ENCODE measurements around the gene SYT9. TPM values are rescaled to one million over a fixed set of nuclear protein-coding genes. Genes with fewer than 3 reads are reported as not detected.
A peak's percentile ranks its signal among the peaks of the same experiment; 100 is the strongest.

SYT9 gene
- total RNA-seq, 1 donor from 2014 or later: not detected

GRCh38 chr11:7484131-7484530, 232.4 kb downstream of the SYT9 start:
- Histone ChIP-seq H3K27me3 (ENCODE audit: control insufficient read depth, insufficient read depth, low read length) (peaks cover 2% of the 10 kb centered on the region), H3K36me3 (ENCODE audit: control insufficient read depth, insufficient read depth, low read length) (no peaks in the 10 kb centered on the region), H3K4me3 (ENCODE audit: low read depth, low read length) (no peak overlapping the region)
- no peak for FAIRE-seq
- no peak for DNase-seq (ENCODE audit: low read depth)
- no peak for TF ChIP-seq CTCF (IDR thresholded peaks at IDR 0.05; ENCODE audit: insufficient read depth, low read length, severe bottlenecking)

- Histone ChIP-seq H3K4me3 (ENCODE audit: low read depth, low read length) (no peak overlapping the region), H3K36me3 (ENCODE audit: control insufficient read depth, insufficient read depth, low read length) (no peaks in the 10 kb centered on the region), H3K27me3 (ENCODE audit: control insufficient read depth, insufficient read depth, low read length) (peaks cover 2% of the 10 kb centered on the region)
- no peak for TF ChIP-seq CTCF (IDR thresholded peaks at IDR 0.05; ENCODE audit: insufficient read depth, low read length, severe bottlenecking)
- DNase-seq (ENCODE audit: low read depth) (no peak), FAIRE-seq (no peak)
Observed at GRCh38 chr11:7484645-7485044, 232.9 kb downstream of the SYT9 start.

- peaks cover 2% of the 10 kb centered on the region for H3K27me3 ChIP-seq (ENCODE audit: control insufficient read depth, insufficient read depth, low read length)
- no peak for TF ChIP-seq CTCF (IDR thresholded peaks at IDR 0.05; ENCODE audit: insufficient read depth, low read length, severe bottlenecking)
- DNase-seq (ENCODE audit: low read depth) (no peak), FAIRE-seq (peak; percentile 68)
- H3K4me3 ChIP-seq (ENCODE audit: low read depth, low read length): no peak within 1 kb of the TSS
- no peaks in the 10 kb centered on the region for H3K36me3 ChIP-seq (ENCODE audit: control insufficient read depth, insufficient read depth, low read length)
Observed at GRCh38 chr11:7485186-7486097, 233.7 kb downstream of the SYT9 start, which contains the start of gene OLFML1. Gene OLFML1 (plus strand): TSS chr11:7485506. CDS start chr11:7485876, 370 bp downstream.

GRCh38 chr11:7486098-7486780, 234.5 kb downstream of the SYT9 start:
- H3K27me3 ChIP-seq (ENCODE audit: control insufficient read depth, insufficient read depth, low read length): peaks cover 2% of the 10 kb centered on the region
- no peak overlapping the region for H3K4me3 ChIP-seq (ENCODE audit: low read depth, low read length)
- TF ChIP-seq CTCF (IDR thresholded peaks at IDR 0.05; ENCODE audit: insufficient read depth, low read length, severe bottlenecking): no peak
- no peak for FAIRE-seq
- H3K36me3 ChIP-seq (ENCODE audit: control insufficient read depth, insufficient read depth, low read length): no peaks in the 10 kb centered on the region
- DNase-seq (ENCODE audit: low read depth): no peak

- H3K36me3 ChIP-seq (ENCODE audit: control insufficient read depth, insufficient read depth, low read length): no peaks in the 10 kb centered on the region
- H3K27me3 ChIP-seq (ENCODE audit: control insufficient read depth, insufficient read depth, low read length): peaks cover 2% of the 10 kb centered on the region
- DNase-seq (ENCODE audit: low read depth) (no peak), FAIRE-seq (no peak)
- H3K4me3 ChIP-seq (ENCODE audit: low read depth, low read length): no peak overlapping the region
- TF ChIP-seq CTCF (IDR thresholded peaks at IDR 0.05; ENCODE audit: insufficient read depth, low read length, severe bottlenecking): no peak
Observed at GRCh38 chr11:7486781-7487140, 235.1 kb downstream of the SYT9 start.
